LNCaP clone FGC (cell line): ENCODE data around the gene AARSD1.
"Not testable (repeated sequence)": the region's sequence is repeated elsewhere in the genome, so short reads cannot be mapped to it uniquely, and the experiment has no call there.

Experiments
- DNase-seq: peaks from one replicate; pipeline ENCODE4 v3.0.0-alpha.2; 2011; ENCODE audit warnings: low read depth
- H3K4me3 ChIP-seq: 2 replicates; pipeline ENCODE4 v1.5.1; 2011; ENCODE audit warnings: mild to moderate bottlenecking, low read depth, low read length, control low read depth
- TF ChIP-seq, protein P1 (sequence below): IDR thresholded peaks from 2 replicates; pipeline ENCODE4 v1.5.1; 2012; ENCODE audit warnings: mild to moderate bottlenecking; ENCODE audit not compliant: control insufficient read depth, insufficient read depth; ENCODE audit errors: extremely low read depth

AARSD1 gene

DNA sequence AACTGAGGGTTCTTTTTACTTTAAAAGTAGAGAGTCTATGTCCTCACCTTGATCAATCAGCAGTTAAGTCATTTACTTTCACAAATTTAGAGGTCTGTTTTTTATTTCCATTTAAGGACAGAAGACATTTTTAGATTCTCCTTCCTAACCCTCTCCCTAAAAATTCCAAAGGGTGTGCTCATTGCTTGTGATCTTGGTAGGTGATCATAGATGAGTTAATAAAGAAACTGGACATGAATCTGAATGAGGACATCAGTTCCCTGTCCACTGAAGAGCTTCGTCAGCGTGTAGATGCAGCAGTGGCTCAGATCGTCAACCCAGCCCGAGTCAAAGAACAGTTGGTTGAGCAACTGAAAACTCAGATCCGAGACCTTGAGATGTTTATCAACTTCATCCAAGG lies 24.9 kb upstream of the AARSD1 start:
- TF ChIP-seq, protein P1, sequence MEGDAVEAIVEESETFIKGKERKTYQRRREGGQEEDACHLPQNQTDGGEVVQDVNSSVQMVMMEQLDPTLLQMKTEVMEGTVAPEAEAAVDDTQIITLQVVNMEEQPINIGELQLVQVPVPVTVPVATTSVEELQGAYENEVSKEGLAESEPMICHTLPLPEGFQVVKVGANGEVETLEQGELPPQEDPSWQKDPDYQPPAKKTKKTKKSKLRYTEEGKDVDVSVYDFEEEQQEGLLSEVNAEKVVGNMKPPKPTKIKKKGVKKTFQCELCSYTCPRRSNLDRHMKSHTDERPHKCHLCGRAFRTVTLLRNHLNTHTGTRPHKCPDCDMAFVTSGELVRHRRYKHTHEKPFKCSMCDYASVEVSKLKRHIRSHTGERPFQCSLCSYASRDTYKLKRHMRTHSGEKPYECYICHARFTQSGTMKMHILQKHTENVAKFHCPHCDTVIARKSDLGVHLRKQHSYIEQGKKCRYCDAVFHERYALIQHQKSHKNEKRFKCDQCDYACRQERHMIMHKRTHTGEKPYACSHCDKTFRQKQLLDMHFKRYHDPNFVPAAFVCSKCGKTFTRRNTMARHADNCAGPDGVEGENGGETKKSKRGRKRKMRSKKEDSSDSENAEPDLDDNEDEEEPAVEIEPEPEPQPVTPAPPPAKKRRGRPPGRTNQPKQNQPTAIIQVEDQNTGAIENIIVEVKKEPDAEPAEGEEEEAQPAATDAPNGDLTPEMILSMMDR = no peak
- H3K4me3 ChIP-seq = no peak overlapping the region
- no peak for DNase-seq

DNA sequence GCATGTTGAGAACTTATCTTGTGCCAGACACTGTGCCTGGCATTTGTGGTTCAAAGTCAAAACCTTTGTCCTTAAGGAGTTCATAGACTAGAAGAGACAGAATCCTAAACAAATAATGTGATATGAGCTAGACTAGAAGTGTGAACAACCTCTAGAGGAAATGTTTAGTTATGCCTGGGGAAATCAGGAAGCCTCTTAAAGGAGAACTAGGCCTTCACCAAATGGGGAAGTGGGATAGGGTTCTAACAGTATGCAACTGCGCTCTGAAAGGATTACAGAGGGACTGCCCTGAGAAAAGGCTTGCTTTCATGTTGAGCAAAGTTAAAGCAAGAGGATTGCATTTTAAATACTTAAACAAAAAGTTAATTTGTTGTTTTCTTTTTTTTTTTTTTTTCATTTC lies 21.0 kb upstream of the AARSD1 start:
- DNase-seq = no peak
- TF ChIP-seq, protein P1 = no peak
- no peak overlapping the region for H3K4me3 ChIP-seq

DNA sequence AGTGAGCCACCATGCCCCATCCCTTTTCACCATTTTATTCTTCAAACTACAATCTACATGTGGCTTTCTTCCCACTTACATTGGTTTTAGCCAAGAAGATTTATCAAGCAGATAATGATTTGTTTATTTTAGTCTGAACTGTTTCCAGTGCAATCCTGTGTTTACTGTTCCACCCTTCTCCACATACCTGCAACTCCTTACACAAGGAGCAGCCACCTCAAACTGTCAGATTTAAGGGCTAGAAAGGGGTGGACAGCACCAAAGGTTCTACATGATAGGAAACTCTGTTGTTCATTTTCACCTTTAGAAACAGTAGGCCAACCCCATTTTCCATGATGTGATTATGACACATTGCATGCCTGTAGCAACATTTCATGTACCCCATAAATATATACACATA lies 18.0 kb upstream of the AARSD1 start:
- peak overlapping the region; percentile 91 for H3K4me3 ChIP-seq
- peak; percentile 97 for DNase-seq

DNA sequence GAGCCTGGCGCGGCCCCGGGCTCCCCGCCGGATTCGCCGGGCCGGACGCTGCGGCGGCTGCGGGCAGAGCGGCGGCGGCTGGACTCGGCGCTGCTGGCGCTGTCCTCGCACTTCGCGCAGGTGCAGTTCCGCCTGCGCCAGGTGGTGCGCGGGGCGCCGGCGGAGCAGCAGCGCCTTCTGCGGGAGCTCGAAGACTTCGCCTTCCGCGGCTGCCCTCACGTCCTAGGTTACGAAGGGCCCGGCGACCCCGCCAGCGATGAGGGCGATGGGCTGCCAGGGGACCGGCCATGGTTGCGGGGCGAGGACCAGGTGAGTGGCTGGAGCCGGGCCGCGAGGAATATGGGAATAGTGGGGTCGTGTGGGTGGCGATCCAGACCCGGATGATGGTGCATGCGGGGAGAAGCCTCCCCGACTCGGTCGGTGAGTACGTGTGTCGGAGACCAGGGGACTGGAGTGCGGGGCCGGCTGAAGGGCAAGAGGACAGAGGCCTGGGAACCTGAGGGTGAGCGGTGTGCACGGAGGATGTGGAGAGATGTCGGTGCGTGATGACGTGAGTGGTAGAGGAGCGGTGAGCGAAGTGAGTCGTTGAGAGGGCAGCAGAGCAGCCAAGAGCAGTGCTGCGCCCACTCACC lies 16.6 kb upstream of the AARSD1 start:
- peak overlapping the region; percentile 91 for H3K4me3 ChIP-seq
- no peak for DNase-seq

More for the DNA sequence above, 18.0 kb upstream of the AARSD1 start:
- TF ChIP-seq, protein P1 = no peak

DNA sequence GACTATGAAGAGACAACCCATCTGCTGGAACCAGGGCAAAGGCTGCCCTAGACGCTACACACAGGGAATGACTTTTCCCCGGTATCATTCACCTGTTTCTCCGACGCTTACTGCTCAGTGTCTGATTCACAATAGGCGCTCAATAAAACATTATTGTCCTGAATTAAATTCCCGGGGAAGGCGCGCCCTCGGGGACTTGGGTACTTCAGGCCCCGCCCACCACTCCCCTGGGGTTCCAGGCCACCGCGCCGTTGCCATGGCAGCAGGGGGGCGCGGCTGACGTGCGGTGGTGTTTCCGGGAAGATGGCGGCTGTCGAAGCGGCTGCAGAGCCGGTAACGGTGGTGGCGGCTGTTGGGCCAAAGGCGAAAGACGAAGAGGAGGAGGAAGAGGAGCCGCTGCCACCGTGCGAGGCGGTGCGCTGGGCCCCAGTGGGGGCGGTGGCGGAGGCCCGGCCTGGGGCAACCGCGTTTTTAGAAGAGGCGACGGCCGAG lies 16.1 kb upstream of the AARSD1 start, which contains the start of gene RUNDC1:
RUNDC1 (plus strand) TSS at position 292 of the 492 bp plus-strand sequence; CDS start at position 304, 12 bp downstream.
- peak within 1 kb of the TSS; percentile 91 for H3K4me3 ChIP-seq
- TF ChIP-seq, protein P1 = no peak
- no peak for DNase-seq

More for the DNA sequence above, 16.6 kb upstream of the AARSD1 start:
- TF ChIP-seq, protein P1 = peak; percentile 49

DNA sequence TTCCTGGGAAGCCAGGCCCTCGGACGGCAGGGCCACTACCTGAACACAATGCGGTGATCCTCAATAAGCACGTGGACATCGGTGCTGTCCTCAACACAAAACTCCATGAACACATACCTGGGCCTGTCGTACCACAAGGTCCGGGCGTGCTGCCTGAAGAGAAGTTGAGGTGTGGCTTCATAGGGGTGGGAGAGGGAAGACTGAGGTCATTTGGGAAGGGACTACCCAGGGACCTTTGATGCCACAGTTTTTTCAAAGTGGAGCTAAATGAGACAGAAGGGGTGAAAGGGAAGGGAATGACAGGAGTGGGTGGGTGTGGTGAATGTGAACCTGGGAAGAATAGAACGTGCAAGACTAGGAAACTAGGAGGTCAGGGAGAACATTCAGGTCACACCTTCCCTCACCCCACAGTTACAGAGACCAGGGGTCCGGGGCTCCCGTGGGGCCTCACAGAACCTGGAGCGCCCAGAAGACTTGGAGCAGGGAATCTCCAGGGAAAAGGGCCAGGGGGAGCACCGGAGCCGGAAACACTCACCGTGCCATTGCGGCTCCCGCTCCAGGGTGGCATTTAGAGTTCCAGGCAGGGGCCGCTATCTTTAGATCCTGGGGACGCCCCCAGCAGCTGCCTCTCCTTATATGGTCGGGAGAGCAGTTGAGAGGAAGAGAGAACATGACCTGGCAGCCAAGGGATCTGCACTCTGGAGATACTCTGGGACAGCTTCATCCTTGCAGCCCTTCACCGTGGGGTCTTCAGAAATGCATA lies 15.4 kb upstream of the AARSD1 start, which contains the start of gene PTGES3L:
PTGES3L (minus strand) TSS at position 570 of the 763 bp plus-strand sequence; CDS start at position 543, 27 bp downstream.
- H3K4me3 ChIP-seq = peak within 1 kb of the TSS; percentile 91
- TF ChIP-seq, protein P1 = no peak
- no peak for DNase-seq

DNA sequence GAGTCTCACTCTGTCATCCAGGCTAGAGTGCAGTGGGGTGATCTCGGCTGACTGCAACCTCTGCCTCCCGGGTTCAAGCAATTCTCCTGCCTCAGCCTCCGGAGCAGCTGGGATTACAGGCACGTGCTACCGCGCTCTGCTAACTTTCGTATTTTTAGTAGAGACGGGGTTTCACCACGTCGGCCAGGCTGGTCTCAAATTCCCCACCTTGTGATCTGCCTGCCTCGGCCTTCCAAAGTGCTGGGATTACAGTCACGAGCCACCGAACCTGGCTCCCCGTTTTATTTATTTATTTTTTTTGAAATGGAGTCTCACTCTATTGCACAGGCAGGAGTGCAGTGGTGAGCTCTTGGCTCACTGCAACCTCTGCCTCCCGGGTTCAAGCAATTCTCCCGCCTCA lies 11.4 kb upstream of the AARSD1 start:
- H3K4me3 ChIP-seq, DNase-seq: not testable (repeated sequence)
